Activated T-cell treated with anti-CD3 and anti-CD28 coated beads for 48 hours (primary cell): ENCODE measurements around the gene RGS10.

Experiments used
- DNase-seq: peaks from one replicate; pipeline ENCODE4 v3.0.0-alpha.2; 2020; ENCODE audit warnings: low read depth

Gene RGS10

GRCh38 chr10:119496273-119496672 is 46.2 kb downstream of the RGS10 start:
- peak; percentile 70 for DNase-seq

- no peak for DNase-seq
These were observed 47.0 kb downstream of the RGS10 start for GRCh38 chr10:119495545-119495944.

GRCh38 chr10:119495021-119495505 is 47.5 kb downstream of the RGS10 start:
- DNase-seq: no peak

- no peak for DNase-seq
These were observed 48.1 kb downstream of the RGS10 start for GRCh38 chr10:119494236-119495020.

- no peak for DNase-seq
These were observed 49.4 kb downstream of the RGS10 start for GRCh38 chr10:119493155-119493554.

GRCh38 chr10:119491966-119492757 is 50.4 kb downstream of the RGS10 start:
- no peak for DNase-seq

GRCh38 chr10:119489991-119490326 is 52.6 kb downstream of the RGS10 start:
- no peak for DNase-seq

- no peak for DNase-seq
These were observed 53.8 kb downstream of the RGS10 start for GRCh38 chr10:119488675-119489074.

- no peak for DNase-seq
These were observed 58.7 kb downstream of the RGS10 start for GRCh38 chr10:119483839-119484238.

GRCh38 chr10:119483001-119483400 is 59.5 kb downstream of the RGS10 start:
- no peak for DNase-seq

- DNase-seq: no peak
These were observed 60.6 kb downstream of the RGS10 start for GRCh38 chr10:119481781-119482426.

GRCh38 chr10:119480667-119481066 is 61.9 kb downstream of the RGS10 start:
- DNase-seq: no peak

- DNase-seq: no peak
These were observed 63.0 kb downstream of the RGS10 start for GRCh38 chr10:119479532-119479931.

GRCh38 chr10:119478811-119479341 is 63.6 kb downstream of the RGS10 start:
- no peak for DNase-seq

- no peak for DNase-seq
These were observed 64.3 kb downstream of the RGS10 start for GRCh38 chr10:119478111-119478802.

GRCh38 chr10:119477444-119477843 is 65.1 kb downstream of the RGS10 start:
- no peak for DNase-seq

GRCh38 chr10:119474606-119475005 is 67.9 kb downstream of the RGS10 start:
- no peak for DNase-seq

GRCh38 chr10:119473771-119474170 is 68.7 kb downstream of the RGS10 start:
- no peak for DNase-seq

GRCh38 chr10:119470920-119471702 is 71.4 kb downstream of the RGS10 start:
- no peak for DNase-seq

- no peak for DNase-seq
These were observed 72.7 kb downstream of the RGS10 start for GRCh38 chr10:119469846-119470245.

- DNase-seq: no peak
These were observed 73.2 kb downstream of the RGS10 start for GRCh38 chr10:119469325-119469707.
